ENCODE results near the gene GRIN3B. TPM values are rescaled to one million over a fixed set of nuclear protein-coding genes. Genes with fewer than 3 reads are reported as not detected.
A peak's percentile ranks its signal among the peaks of the same experiment; 100 is the strongest.

The GRIN3B gene
- total RNA-seq, 1 experiment from 2014 or later, result 0.03 TPM

- no peak for DNase-seq (ENCODE audit: low read depth, low spot score)
- in situ Hi-C loops (cut with HindIII; ENCODE audit: low pct_unique_long_range_greater_than_20kb, low sequenced_read_pairs), result no loop called here
Observed at GRCh38 chr19:999379-999719, 870 bp upstream of the GRIN3B start.

GRCh38 chr19:1000591-1001537 lies 645 bp downstream of the GRIN3B start:
- no peak for DNase-seq (ENCODE audit: low read depth, low spot score)
- in situ Hi-C loops (cut with HindIII; ENCODE audit: low pct_unique_long_range_greater_than_20kb, low sequenced_read_pairs), result no loop called here

- in situ Hi-C loops (cut with HindIII; ENCODE audit: low pct_unique_long_range_greater_than_20kb, low sequenced_read_pairs), result no loop called here
- peak; percentile 38 for DNase-seq (ENCODE audit: low read depth, low spot score)
Observed at GRCh38 chr19:1001538-1002166, 1.4 kb downstream of the GRIN3B start.

GRCh38 chr19:1002600-1002999 lies 2.4 kb downstream of the GRIN3B start:
- no peak for DNase-seq (ENCODE audit: low read depth, low spot score)
- in situ Hi-C loops (cut with HindIII; ENCODE audit: low pct_unique_long_range_greater_than_20kb, low sequenced_read_pairs), result no loop called here

- DNase-seq (ENCODE audit: low read depth, low spot score), result no peak
- in situ Hi-C loops (cut with HindIII; ENCODE audit: low pct_unique_long_range_greater_than_20kb, low sequenced_read_pairs), result no loop called here
Observed at GRCh38 chr19:1003283-1003682, 3.1 kb downstream of the GRIN3B start.

GRCh38 chr19:1004204-1004802 lies 4.1 kb downstream of the GRIN3B start:
- in situ Hi-C loops (cut with HindIII; ENCODE audit: low pct_unique_long_range_greater_than_20kb, low sequenced_read_pairs), result no loop called here
- DNase-seq (ENCODE audit: low read depth, low spot score), result no peak

- in situ Hi-C loops (cut with HindIII; ENCODE audit: low pct_unique_long_range_greater_than_20kb, low sequenced_read_pairs), result no loop called here
- DNase-seq (ENCODE audit: low read depth, low spot score), result no peak
Observed at GRCh38 chr19:1004803-1005664, 4.8 kb downstream of the GRIN3B start.

GRCh38 chr19:1006711-1007398 lies 6.6 kb downstream of the GRIN3B start:
- DNase-seq (ENCODE audit: low read depth, low spot score), result no peak
- in situ Hi-C loops (cut with HindIII; ENCODE audit: low pct_unique_long_range_greater_than_20kb, low sequenced_read_pairs), result no loop called here

GRCh38 chr19:1007399-1008251 lies 7.4 kb downstream of the GRIN3B start:
- no peak for DNase-seq (ENCODE audit: low read depth, low spot score)
- in situ Hi-C loops (cut with HindIII; ENCODE audit: low pct_unique_long_range_greater_than_20kb, low sequenced_read_pairs), result no loop called here

- DNase-seq (ENCODE audit: low read depth, low spot score), result no peak
- in situ Hi-C loops (cut with HindIII; ENCODE audit: low pct_unique_long_range_greater_than_20kb, low sequenced_read_pairs), result no loop called here
Observed at GRCh38 chr19:1008268-1009040, 8.2 kb downstream of the GRIN3B start.

GRCh38 chr19:1009041-1009980 lies 9.1 kb downstream of the GRIN3B start:
- no peak for DNase-seq (ENCODE audit: low read depth, low spot score)
- in situ Hi-C loops (cut with HindIII; ENCODE audit: low pct_unique_long_range_greater_than_20kb, low sequenced_read_pairs), result no loop called here

- no peak for DNase-seq (ENCODE audit: low read depth, low spot score)
- in situ Hi-C loops (cut with HindIII; ENCODE audit: low pct_unique_long_range_greater_than_20kb, low sequenced_read_pairs), result no loop called here
Observed at GRCh38 chr19:1009981-1010538, 9.8 kb downstream of the GRIN3B start.

- in situ Hi-C loops (cut with HindIII; ENCODE audit: low pct_unique_long_range_greater_than_20kb, low sequenced_read_pairs), result no loop called here
- DNase-seq (ENCODE audit: low read depth, low spot score), result no peak
Observed at GRCh38 chr19:1010586-1011510, 10.6 kb downstream of the GRIN3B start.

Data from SK-MEL-5 (cell line).